Glomerular visceral epithelial cell (primary cell): ENCODE data around the gene CDH13.

Source experiments
- DNase-seq: peaks from one replicate; pipeline ENCODE4 v3.0.0-alpha.2; 2016; ENCODE audit errors: extremely low spot score

The CDH13 gene

DNA sequence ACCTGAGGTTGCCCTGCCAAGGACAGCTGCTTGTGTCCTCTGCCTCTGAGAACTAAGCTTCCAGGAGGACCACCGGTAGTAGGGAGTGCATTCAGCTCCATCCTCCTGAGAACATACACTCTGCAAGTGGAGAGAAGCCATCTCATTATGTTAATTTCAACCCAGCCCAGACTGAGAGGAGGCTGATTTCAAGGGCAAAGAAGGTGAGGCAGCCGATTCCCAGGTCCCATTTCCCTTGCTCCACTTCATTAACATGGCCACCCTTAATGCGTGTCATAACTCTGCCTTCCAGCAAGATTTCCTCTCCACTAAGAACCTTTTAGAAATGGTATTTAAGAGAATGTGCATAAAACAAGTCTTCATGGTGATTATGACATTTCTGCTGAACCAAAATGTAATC is 72.5 kb downstream of the CDH13 start:
- no peak for DNase-seq

DNA sequence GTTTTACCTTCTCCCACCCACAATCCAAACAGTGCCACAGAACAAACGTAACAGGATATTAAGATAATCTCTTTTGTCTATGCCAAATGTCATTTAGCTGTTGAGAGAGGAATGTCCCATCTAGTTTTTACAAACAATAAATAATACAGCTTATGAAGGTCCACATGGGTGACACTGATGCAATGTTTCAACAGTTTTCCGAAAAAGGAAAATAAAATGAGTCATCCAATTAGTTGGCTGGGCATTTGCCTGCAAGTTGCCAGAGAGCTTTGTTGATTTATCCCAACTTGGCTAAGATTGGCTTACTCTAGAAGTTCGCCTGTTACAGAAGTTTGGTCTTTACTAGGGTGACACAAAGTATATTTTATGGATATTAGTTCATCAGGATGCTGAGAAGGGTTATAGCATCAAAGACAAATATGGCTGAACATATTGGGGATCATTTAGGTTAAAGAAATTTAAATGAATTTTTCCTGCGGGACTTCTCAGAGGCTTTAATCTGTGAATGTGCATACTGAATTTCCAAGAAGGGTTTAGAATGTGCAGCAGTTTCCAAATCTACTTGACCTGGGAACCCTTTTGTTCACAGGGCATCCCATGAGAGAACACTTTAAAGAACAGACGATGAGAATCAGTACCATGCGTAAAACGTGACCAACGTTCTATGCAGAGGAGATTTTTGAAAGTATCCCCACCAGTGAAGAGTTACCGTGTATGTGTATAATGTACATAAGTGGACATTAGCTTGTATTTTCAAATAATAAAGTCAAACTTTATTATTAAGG is 73.1 kb downstream of the CDH13 start:
- DNase-seq = no peak

DNA sequence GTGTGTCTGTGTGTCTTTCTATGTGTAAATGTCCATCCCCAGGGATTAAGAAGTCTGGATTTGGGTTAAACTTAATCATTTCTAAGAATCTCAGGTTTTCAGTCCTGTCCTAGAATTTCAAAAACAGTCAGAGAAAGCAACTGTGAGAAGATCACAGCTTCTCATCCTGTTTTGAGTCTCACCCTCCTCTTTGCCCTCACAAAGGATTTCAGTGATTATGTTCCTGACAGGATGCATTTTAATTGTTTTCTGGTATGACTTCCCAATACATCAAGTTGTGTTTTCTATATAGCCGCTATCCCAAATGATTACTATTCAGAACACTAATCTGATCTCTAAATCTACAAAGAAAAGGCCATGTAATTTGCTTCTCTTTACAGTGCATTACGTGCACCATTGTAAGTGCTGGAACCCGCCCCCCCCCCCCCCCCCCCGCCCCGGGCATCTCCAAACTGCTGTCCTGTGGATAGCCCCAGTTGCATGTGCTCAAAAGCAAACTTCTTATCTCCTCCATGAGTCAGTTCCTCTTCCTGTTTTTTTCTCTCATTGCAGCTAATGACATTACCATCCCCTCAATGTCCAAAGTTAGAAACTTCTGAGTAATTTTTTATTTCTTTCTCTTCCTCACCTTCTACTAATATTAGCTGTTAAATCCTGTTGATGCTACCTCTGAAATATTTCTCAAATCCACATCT is 73.9 kb downstream of the CDH13 start:
- DNase-seq = peak; percentile 14

DNA sequence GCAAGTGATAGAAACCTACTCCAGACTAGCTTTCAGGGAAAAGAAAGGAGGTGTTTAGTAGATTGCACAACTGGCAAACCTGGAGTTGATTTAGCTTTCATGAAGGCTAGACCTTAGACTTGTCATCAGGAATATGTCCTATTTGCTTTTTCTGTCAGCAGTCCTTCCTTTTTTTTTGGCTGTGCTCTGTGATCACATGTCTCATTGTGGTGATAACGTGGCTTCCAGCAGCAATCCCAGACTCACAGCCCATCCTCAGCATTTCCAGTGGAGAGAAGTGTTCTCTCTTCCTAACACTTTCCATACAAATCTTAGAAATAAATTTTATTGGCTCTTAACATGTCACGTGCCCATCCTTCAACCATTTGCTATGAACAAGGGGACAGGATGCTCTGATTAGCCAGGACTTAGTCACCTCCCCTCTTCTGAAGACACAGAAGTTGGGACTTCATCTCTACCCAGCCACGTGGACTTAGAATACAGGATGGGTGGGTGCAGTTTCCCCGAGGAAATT is 74.7 kb downstream of the CDH13 start:
- DNase-seq = no peak

DNA sequence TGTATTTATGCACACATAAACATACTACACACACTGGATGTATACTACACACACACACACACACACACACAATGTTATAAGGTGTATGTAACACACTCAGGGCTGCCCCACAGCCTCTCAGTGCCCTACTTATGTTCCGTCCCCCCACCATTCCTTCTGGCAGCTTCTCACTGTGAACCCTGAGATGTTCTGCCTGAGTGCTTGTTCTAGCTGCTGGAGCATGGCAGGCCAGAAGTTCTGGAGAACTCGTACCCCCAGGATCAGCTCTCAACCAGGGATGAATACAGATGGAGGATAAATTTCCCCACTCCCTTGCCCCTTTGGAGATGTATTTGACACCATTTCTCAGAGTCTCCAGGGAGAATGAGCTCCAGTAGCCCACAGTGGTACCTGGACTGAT is 76.4 kb downstream of the CDH13 start:
- DNase-seq = no peak

DNA sequence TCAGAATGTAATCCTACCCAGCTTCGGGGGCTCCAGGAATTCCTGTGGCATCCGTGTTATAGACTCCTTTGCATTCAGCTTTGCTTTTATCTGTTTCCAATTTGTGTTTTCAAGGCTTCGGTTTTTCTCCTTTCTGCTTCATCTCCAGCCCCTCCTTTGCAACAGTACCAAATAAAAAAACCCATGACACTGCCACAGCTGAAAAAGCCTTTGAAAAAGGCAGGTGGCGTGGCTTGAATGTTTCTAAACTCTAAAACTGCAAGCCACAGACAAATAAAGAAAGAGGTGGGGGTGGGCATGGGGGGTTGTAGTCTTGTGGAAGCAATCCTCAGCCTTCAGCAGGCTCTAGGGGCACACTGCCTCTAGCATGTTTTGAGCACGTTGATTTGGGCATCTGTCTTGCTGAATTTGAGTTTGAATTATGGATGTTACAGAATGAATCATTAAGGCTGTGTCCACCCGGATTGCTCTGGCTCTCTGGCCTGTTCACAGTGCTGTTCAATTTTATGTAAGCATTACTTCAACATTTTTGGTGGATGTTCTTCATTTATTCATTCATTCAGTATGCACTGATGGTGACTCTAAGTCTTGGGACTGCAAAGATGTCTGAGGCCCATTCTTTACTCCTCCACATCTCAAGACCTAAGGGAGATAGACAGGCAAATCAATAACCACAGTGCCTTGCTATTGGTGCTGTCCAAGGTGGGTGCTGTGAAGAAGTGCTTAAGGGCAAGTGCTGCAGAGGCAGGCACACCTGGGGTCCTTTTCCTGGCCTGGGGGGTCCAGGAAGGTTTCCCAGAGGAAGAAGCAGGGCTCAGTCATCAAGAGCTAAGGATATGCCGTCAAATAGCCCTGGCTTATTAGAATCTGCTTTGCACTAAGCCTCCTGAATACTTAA is 77.4 kb downstream of the CDH13 start:
- no peak for DNase-seq

DNA sequence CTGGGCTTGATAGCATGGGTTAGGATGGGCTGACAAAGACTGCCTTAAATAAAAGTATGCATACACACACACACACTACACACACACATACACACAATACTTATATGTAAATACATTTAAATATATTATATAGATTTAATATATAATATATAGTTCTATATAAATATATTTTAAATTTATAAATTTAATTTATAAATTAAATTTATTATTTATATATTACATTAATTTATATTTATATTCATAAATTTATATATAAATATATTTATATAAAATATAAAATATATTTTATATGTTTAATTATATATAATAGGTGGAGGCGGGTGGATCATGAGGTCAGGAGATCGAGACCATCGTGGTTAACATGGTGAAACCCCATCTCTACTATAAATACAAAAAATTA is 83.2 kb downstream of the CDH13 start:
- DNase-seq = no peak

DNA sequence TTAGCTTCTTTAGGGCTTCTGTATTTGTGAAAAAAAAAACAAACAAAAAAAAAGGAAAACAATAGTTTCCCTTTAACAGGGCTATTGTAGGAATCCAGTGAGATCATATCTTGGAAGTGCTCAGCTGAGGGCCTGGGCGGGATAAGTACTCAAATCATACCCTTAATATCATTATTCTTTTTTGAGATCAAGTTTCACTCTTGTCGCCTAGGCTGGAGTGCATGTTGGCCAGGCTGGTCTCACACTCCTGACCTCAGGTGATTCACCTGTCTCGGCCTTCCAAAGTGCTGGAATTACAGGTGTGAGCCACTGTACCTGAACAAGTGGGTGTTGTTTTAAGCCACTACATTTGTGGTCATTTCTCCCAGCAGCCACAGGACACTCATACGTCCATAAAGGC is 87.0 kb downstream of the CDH13 start:
- DNase-seq = no peak

DNA sequence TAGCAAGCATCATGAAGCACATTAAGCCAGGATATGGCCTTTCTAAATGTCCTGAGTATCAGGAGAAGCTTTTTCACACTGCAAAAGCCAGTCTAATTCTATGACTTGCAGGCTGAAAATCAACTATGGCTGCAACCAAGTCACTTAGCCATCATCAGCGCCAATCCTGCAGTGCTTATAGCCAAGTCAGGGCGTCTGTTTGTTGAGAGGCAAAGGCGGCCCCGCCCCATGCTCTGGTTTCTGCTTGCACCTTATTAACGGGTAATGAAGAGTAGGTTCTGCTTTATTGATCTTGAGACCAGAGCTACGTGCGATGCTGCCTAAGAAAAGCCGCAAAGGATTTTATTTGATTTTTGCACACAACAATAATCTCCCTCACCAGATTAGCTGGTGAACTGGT is 88.4 kb downstream of the CDH13 start:
- DNase-seq = no peak

DNA sequence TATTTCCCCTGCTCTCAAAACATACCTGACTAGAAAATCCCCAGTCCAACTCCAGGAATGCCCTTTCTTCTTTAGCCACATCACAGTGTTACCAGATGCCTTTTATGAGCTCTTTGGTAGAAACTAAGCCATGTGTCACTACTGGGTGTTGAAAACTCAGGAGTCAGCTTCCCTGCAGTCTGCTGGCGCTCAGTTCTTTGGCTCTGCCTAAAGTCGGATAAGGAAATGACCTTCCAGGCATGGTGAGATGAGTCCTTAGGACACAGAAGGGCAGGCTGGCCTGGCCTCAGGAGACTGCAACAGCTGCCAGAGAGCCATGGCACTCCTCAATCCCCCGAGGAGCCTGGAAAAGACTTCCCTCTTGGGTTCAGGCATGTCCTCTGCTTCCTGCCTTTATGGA is 89.1 kb downstream of the CDH13 start:
- no peak for DNase-seq

DNA sequence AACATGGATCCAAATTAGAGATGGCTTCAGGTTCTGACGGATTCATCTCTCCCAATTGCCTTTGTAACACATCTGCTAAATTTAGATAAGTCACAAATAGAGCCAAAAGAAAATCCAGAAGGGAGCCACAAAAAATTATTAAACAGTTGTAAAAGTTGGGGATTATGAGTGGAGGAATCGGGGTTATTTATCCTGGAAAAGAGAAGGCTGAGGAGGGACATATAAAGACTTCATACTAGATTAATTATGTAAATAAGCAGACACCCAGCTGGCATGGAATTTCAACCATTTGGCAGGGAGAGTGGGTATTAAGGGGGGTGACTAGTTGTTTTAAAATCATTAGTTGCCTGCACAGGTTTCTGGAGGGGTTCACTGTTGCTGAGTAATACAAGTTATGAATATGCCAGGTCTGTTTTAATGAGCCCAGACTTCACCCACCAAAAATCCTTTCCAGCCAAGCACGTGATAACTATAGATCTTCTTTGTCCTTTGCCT is 89.6 kb downstream of the CDH13 start:
- no peak for DNase-seq

DNA sequence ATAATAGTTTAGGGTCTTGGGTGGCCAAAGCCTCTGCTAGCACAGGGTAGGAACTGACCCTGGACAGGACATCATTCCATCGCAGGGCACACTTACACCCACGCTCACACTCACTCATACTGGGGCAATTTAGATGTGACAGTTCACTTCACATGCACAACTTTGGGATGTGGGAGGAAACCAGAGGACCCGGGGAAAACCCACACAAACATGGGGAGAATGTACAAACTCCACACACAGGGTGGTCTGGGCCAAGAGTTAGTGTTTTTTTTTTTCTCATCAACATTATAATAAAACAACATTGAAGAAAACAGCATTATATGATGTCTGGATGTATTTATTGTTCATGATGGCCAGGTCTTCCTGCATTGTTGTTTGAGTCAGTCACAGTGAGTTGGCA is 93.6 kb downstream of the CDH13 start:
- DNase-seq = no peak

DNA sequence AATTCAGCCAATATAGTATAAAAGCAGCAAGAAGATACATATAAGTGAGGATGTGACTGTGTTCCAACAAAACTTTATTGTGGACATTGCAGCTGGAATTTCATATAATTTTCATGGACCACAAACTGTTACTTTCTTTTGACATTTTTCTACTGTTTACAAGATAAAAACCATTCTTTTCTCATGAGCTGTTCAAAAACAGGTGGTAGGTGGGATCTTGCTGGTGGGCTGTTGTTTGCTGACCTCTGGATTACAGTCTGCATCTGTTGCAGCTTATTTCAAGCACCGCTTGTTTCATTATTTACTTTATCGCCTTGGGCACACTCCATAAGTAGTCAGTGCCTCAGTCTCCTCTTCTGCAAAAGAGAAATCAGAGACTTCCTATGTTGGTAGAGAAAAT is 99.5 kb downstream of the CDH13 start:
- DNase-seq = no peak

DNA sequence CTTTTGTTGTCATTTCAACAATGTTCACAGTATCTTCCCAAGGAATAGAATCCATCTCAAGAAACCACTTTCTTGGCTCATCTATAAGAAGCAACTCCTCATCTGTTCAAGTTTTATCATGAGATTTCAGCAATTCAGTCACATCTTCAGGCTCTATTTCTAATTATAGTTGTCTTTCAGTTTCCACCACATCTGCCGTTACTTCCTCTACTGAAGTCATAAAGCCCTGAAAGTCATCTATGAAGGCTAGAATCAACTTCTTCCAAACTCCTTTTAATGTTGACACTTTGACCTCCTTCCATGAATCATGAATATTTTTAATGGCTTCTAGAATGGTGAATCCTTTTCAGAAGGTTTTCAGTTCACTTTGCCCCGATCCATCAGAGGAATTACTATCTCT is 102.1 kb downstream of the CDH13 start:
- no peak for DNase-seq

DNA sequence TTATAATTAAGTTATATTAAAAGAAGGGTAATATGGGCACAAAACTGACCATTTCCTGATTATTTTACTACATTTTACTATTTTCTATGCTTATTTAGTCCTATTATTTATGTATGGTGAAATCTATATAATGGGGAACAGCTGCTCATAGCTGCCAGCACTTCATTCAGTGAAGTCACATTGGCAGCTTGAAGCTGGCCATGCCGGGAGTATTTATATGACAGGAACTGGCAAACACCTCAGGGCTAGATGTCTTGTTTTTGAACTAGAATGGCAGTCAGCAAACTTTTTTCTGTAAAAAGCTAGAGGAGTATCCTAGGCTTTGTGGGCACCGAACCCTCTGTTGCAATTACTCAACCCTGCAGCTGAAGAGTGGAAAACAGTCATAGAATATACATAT is 104.1 kb downstream of the CDH13 start:
- no peak for DNase-seq

DNA sequence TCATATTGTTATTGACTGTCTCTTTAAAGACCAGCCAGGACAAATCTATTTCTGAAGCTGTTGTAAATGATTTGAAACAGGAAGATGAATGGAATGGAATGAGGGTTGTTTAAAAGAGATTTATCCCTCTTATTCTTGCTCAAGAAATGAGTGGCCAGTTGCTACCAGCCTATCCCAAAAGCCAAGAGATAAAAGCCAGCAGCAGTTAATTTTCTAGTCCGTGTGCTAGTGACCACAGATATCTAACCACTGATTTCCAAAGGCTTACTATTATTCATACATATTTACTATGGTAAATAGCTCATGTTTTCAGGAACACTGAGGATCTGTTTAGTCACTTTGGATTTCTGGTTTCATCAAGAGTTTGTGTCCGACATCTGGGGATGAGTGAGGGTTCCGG is 105.7 kb downstream of the CDH13 start:
- no peak for DNase-seq

DNA sequence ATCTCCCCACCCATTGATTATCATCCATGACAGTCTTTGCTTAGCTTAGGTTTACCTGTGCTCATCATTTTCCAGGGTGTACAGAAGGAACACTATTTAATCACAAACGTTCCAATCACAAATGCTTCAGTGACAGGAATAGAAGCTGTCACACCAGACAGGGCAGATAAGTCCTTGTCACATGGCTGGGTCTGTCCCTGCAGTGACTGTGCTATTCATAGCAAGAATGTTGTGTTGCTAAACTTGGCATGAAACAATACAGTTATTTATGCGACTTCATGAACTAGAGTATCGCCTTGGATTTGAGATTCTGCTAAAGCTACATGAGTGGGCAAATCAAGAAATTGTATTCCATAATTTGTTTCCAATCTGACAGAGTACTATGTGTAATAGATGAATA is 108.4 kb downstream of the CDH13 start:
- DNase-seq = no peak

DNA sequence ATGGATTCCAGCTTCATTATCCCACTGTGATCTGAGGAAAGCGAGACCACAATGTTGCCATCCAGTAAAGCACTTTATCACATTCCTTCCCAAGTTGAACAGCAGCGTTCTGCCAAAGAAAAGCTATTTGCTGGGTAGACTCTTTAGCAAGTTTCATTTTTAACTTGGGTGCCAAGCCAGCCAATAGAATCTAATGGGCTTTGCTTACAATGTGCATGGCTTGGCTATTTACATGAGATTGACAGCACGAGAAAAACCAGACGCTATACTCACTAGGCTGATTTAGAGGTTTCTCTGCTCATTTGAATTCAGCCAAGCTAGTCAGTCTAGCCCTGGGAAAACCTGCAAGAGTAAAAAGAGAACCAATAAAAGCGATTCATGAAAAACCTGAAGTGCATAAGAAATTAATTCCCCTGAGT is 108.9 kb downstream of the CDH13 start:
- DNase-seq = no peak

DNA sequence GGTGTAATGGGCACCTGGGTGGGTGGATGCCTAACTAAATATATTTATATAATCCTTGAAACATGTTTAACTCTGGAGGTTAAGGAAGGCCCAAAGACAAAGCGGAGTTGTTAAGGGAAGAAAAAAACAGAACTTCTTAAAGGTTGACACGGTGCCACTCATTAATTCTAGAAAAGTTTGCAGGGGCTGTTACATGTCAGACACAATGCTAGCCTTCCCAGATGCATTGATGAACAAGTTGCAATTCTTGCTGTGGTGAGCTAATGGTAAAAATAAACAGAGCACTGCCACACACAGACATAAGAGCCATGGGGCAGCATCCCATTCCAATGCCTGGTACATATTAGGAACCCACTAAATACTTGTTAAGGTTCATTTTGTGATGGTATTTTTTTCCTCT is 109.5 kb downstream of the CDH13 start:
- DNase-seq = no peak

DNA sequence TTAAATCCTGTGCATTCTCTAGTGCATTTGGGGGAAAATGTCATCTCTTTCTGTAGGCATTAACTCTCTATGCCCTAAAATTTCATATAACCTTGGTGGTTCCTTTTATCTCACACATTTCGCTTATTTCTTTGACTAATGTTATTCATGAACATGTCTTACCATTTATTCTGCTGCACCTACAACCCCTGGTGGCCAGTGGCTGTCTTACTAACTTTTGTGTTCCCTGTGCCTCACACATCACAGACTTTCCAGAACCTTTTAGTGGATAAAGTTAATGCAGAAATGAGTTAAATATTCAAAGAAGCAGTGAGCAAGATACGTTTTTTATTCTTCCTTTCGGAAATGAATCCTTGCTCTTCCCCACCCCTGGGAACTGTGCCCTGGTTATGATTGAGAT is 111.9 kb downstream of the CDH13 start:
- DNase-seq = no peak

DNA sequence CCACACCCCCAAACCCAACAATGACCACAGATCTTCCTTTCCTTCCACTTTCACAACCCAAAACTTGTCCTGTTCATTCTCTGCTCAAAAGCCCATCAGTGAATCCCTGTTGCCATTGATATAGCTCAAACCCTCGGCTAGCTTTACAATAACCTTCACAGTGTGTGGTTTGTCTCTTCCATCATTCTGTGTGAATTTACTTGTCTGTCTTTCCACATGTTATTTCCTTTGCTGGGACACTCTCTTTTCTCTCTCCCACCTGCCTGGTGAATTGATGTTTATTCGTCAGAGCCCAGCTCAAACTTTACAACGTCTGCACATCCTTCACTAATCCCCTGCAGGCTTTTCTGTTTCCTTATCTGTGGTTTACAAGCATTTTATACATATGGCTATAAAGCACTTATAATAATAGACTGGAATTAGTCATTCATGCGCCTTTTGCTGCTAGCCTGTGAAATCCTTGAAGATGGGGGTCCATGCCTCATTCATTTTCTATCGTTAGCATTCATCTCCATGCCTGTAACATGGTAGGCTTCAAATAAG is 114.4 kb downstream of the CDH13 start:
- DNase-seq = no peak

DNA sequence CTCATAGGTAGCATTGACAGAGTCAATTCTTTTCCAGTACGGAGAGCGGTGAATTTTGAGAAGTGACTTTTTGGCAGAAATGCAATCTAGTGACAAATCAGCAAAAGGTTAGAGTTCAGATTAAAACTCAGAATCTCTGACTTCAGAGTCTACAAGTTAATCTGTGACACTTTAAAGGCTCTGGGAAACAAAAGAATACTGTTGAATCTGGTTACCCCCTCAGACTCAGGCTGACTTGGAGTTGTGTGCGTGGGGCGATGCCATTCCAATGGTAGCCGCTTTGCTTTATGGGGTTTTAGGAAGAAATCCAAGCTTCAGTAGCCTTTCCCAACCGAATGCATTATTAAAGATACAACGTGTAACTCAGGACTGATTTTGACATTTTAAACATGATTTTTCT is 118.2 kb downstream of the CDH13 start:
- DNase-seq = no peak
